ENCODE data around the gene FOXI3. TPM values are rescaled to one million over a fixed set of nuclear protein-coding genes. Genes with fewer than 3 reads are reported as not detected.

Gene FOXI3
- total and polyA plus RNA-seq, 9 of the 15 experiments (the other 6 are each of a cell fraction or from before 2014, with no cell fraction given), result not detected

DNA sequence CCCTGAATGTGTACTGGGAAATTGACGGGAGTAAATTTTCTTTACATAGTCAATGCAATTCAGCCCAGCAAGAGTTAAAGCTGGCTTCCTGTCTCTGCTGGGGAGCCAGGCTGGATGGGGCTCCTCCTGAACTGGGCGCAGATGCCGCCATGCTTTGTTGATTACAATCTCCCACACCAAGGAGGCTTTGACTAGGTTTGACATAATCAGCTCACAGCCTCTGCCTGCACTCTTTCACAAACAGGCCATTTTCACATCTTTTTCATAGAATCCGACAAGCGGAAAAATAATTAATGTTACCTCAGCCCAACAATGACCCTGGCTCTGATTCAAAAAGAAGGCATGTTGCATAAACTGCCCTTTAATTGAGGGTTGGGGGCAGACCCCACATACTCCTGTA, 54.3 kb downstream of the FOXI3 start (continued):
- TF ChIP-seq, protein P1, sequence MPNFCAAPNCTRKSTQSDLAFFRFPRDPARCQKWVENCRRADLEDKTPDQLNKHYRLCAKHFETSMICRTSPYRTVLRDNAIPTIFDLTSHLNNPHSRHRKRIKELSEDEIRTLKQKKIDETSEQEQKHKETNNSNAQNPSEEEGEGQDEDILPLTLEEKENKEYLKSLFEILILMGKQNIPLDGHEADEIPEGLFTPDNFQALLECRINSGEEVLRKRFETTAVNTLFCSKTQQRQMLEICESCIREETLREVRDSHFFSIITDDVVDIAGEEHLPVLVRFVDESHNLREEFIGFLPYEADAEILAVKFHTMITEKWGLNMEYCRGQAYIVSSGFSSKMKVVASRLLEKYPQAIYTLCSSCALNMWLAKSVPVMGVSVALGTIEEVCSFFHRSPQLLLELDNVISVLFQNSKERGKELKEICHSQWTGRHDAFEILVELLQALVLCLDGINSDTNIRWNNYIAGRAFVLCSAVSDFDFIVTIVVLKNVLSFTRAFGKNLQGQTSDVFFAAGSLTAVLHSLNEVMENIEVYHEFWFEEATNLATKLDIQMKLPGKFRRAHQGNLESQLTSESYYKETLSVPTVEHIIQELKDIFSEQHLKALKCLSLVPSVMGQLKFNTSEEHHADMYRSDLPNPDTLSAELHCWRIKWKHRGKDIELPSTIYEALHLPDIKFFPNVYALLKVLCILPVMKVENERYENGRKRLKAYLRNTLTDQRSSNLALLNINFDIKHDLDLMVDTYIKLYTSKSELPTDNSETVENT (CRISPR knock-in tag; IDR thresholded peaks at IDR 0.05), result no peak
- TF ChIP-seq CBX2 (IDR thresholded peaks at IDR 0.05; ENCODE audit: insufficient read depth, low read length, poor library complexity, severe bottlenecking) (no peak), ESRRA (IDR thresholded peaks at IDR 0.05; ENCODE audit: borderline replicate concordance, low read depth) (no peak), ZNF212 (CRISPR knock-in tag; IDR thresholded peaks at IDR 0.05) (no peak), RBM25 (IDR thresholded peaks at IDR 0.05; ENCODE audit: low read depth, low read length, severe bottlenecking) (no peak)
- TF ChIP-seq, protein P2, sequence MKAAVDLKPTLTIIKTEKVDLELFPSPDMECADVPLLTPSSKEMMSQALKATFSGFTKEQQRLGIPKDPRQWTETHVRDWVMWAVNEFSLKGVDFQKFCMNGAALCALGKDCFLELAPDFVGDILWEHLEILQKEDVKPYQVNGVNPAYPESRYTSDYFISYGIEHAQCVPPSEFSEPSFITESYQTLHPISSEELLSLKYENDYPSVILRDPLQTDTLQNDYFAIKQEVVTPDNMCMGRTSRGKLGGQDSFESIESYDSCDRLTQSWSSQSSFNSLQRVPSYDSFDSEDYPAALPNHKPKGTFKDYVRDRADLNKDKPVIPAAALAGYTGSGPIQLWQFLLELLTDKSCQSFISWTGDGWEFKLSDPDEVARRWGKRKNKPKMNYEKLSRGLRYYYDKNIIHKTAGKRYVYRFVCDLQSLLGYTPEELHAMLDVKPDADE (conservative IDR thresholded peaks at IDR 0.05; ENCODE audit: control insufficient read depth, low read depth, low read length), result no peak

Small RNA genes lying within 50 kb of the gene (small RNA-seq; reads per million reads assigned to genes)
- not detected for gene RNU6-1007P

Other genes with a start within 250 kb of the FOXI3 start
- gene EIF2AK3, start 174.8 kb upstream of the FOXI3 start, total RNA-seq (2014; rRNA removed), result 7.1 and 9.3 TPM in 2 replicates
- 11.6 and 14.7 TPM in 2 replicates for gene EIF2AK3, start 174.8 kb upstream of the FOXI3 start, total RNA-seq (2014; rRNA removed; fragmentation: Illumina TruSeq; extraction: Trizol)
- gene EIF2AK3, start 174.8 kb upstream of the FOXI3 start, total RNA-seq (2015; rRNA removed; fragmentation: Illumina TruSeq; extraction: Trizol), result 10.3 and 13.1 TPM in 2 replicates
- 5.9 and 7.4 TPM in 2 replicates for gene EIF2AK3, start 174.8 kb upstream of the FOXI3 start, total RNA-seq (2021)
- gene EIF2AK3, start 174.8 kb upstream of the FOXI3 start, polyA plus RNA-seq (2011; rRNA removed), result 6.3 and 7.5 TPM in 2 replicates
- 7.3 and 9.8 TPM in 2 replicates for gene EIF2AK3, start 174.8 kb upstream of the FOXI3 start, polyA plus RNA-seq (2014; fragmentation: Illumina TruSeq; extraction: Trizol)
- gene EIF2AK3, start 174.8 kb upstream of the FOXI3 start, polyA plus RNA-seq (2014; fragmentation: Nextera tagmentation; extraction: Ambion mirVana), result 1 to 10 TPM; 1.7 to 2.2 TPM
- gene EIF2AK3, start 174.8 kb upstream of the FOXI3 start, polyA plus RNA-seq (2014; rRNA removed), result 3.2 and 7.7 TPM in 2 replicates
- gene RPIA, start 239.0 kb upstream of the FOXI3 start, total RNA-seq (2014; rRNA removed), result 10.0 and 11.3 TPM in 2 replicates
- gene RPIA, start 239.0 kb upstream of the FOXI3 start, total RNA-seq (2014; rRNA removed; fragmentation: Illumina TruSeq; extraction: Trizol), result 23.9 and 25.8 TPM in 2 replicates
- gene RPIA, start 239.0 kb upstream of the FOXI3 start, total RNA-seq (2015; rRNA removed; fragmentation: Illumina TruSeq; extraction: Trizol), result 19.9 and 22.9 TPM in 2 replicates
- gene RPIA, start 239.0 kb upstream of the FOXI3 start, total RNA-seq (2021), result 40.4 and 41.2 TPM in 2 replicates
- gene RPIA, start 239.0 kb upstream of the FOXI3 start, polyA plus RNA-seq (2011; rRNA removed), result 17.4 and 30.2 TPM in 2 replicates
- 37.2 and 37.4 TPM in 2 replicates for gene RPIA, start 239.0 kb upstream of the FOXI3 start, polyA plus RNA-seq (2014; fragmentation: Illumina TruSeq; extraction: Trizol)
- 10 to 100 TPM in 1 of 2 experiments, 1 to 10 TPM in 1; 7.8 to 15.1 TPM for gene RPIA, start 239.0 kb upstream of the FOXI3 start, polyA plus RNA-seq (2014; fragmentation: Nextera tagmentation; extraction: Ambion mirVana)
- 36.8 and 43.3 TPM in 2 replicates for gene RPIA, start 239.0 kb upstream of the FOXI3 start, polyA plus RNA-seq (2014; rRNA removed)